HepG2 (cell line): ENCODE results near the gene RMI1. TPM values are rescaled to one million over a fixed set of nuclear protein-coding genes. Genes with fewer than 3 reads are reported as not detected.
A peak's percentile ranks its signal among the peaks of the same experiment; 100 is the strongest.

Source experiments
- BORCS8-MEF2B ChIP-seq: sonication (generic); formaldehyde crosslinking; IDR thresholded peaks from 2 replicates; pipeline ENCODE4 v1.8.0; 2022; ENCODE audit warnings: mild to moderate bottlenecking, missing genetic modification reagents
- EHMT2 ChIP-seq: fragments of 200-600 bp; sonication (generic); IDR thresholded peaks from 2 replicates; pipeline ENCODE4 v1.7.0; 2017; ENCODE audit warnings: antibody characterized with exemption, low read depth, low read length, borderline replicate concordance
- GATA4 ChIP-seq: sonication (generic); IDR thresholded peaks from 2 replicates; pipeline ENCODE4 v1.6.1; 2016; ENCODE audit warnings: antibody characterized with exemption, low read depth, borderline replicate concordance
- GATAD2A ChIP-seq: IDR thresholded peaks from 2 replicates; pipeline ENCODE4 v1.6.1; 2016
- IKZF5 ChIP-seq: IDR thresholded peaks from 2 replicates; pipeline ENCODE4 v1.6.1; 2018; ENCODE audit warnings: missing genetic modification reagents, mild to moderate bottlenecking, missing compliant biosample characterization
- KDM5A ChIP-seq: fragments of 200-600 bp; sonication (generic); IDR thresholded peaks from 2 replicates; pipeline ENCODE4 v1.7.0; 2018; ENCODE audit warnings: antibody characterized with exemption, mild to moderate bottlenecking, low read length, borderline replicate concordance
- MYNN ChIP-seq: sonication (generic); formaldehyde crosslinking; IDR thresholded peaks from 2 replicates; pipeline ENCODE4 v1.4.0; 2020; ENCODE audit warnings: mild to moderate bottlenecking, low read depth, missing genetic modification reagents
- NCOA1 ChIP-seq: sonication (generic); formaldehyde crosslinking; IDR thresholded peaks from 2 replicates; pipeline ENCODE4 v1.9.0; 2021; ENCODE audit warnings: missing genetic modification reagents
- NFKB2 ChIP-seq: sonication (generic); formaldehyde crosslinking; IDR thresholded peaks from 2 replicates; pipeline ENCODE4 v1.4.0; 2020; ENCODE audit warnings: missing genetic modification reagents, borderline replicate concordance
- NFKBIZ ChIP-seq: IDR thresholded peaks from 2 replicates; pipeline ENCODE4 v1.6.1; 2018; ENCODE audit warnings: missing genetic modification reagents, missing compliant biosample characterization
- NR1H2 ChIP-seq: sonication (generic); formaldehyde crosslinking; IDR thresholded peaks from 2 replicates; pipeline ENCODE4 v1.8.1; 2022; ENCODE audit warnings: low read depth, missing genetic modification reagents, borderline replicate concordance
- NR2F1 ChIP-seq, 2 experiments: fragments of 450-650 bp in 1 of 2; formaldehyde crosslinking in 1 of 2; IDR thresholded peaks; 2 replicates each; pipeline versions ENCODE4 v1.5.0 to v1.6.1; 2016 to 2020; ENCODE audit warnings: mild to moderate bottlenecking in 1 of 2, missing compliant biosample characterization in 1 of 2, missing genetic modification reagents in 1 of 2, moderate library complexity in 1 of 2
- POLR2AphosphoS2 ChIP-seq: IDR thresholded peaks from 2 replicates; pipeline ENCODE4 v1.6.1; 2011; ENCODE audit warnings: low read depth, low read length, improper control_type of control experiment
- PRMT3 ChIP-seq: sonication (generic); formaldehyde crosslinking; IDR thresholded peaks from 2 replicates; pipeline ENCODE4 v1.8.1; 2022; ENCODE audit warnings: low read depth, mild to moderate bottlenecking, moderate library complexity, missing genetic modification reagents, borderline replicate concordance
- SMARCE1 ChIP-seq: fragments of 450-650 bp; IDR thresholded peaks from 2 replicates; pipeline ENCODE4 v1.6.1; 2017; ENCODE audit warnings: borderline replicate concordance
- ZC3H13 ChIP-seq: sonication (generic); formaldehyde crosslinking; IDR thresholded peaks from 2 replicates; pipeline ENCODE4 v1.8.1; 2023; ENCODE audit warnings: mild to moderate bottlenecking, missing genetic modification reagents, moderate library complexity
- ZNF235 ChIP-seq: sonication (generic); formaldehyde crosslinking; IDR thresholded peaks from 2 replicates; pipeline ENCODE4 v1.8.1; 2023; ENCODE audit warnings: mild to moderate bottlenecking, missing genetic modification reagents, borderline replicate concordance
- ZNF564 ChIP-seq: sonication (generic); formaldehyde crosslinking; IDR thresholded peaks from 2 replicates; pipeline ENCODE4 v1.8.1; 2023; ENCODE audit warnings: mild to moderate bottlenecking, missing genetic modification reagents
- ZSCAN20 ChIP-seq: sonication (generic); formaldehyde crosslinking; IDR thresholded peaks from 2 replicates; pipeline ENCODE4 v1.4.0; 2020; ENCODE audit warnings: missing genetic modification reagents, mild to moderate bottlenecking, borderline replicate concordance
- polyA plus RNA-seq, 8 experiments: library from polyadenylated mRNA; depleted of rRNA in 3 of 8; stranded (reverse) in 7 of 8; unstranded in 1 of 8; fragments of >200 nt; fragmentation: Illumina TruSeq in 4 of 8; extraction: Trizol in 4 of 8; gene quantifications; 2 replicates each; pipeline versions ENCODE4 v1.2.1 to v1.2.3, GENCODE V29; 2011 to 2016; ENCODE audit warnings: low read depth in 4 of 8, missing spikeins in 1 of 8, mixed read lengths in 1 of 8; ENCODE audit not compliant: insufficient read depth in 1 of 8
- total RNA-seq, 5 experiments: library from RNA; depleted of rRNA; stranded (reverse); fragments of >200 nt; fragmentation: Illumina TruSeq; extraction: Trizol; gene quantifications; 2 replicates each; pipeline ENCODE4 v1.2.3, GENCODE V29; 2016; ENCODE audit warnings: low read depth in 1 of 5
- TF ChIP-seq, protein P1 (sequence below): sonication (generic); formaldehyde crosslinking; IDR thresholded peaks from 2 replicates; pipeline ENCODE4 v1.8.0; 2022; ENCODE audit warnings: mild to moderate bottlenecking, missing genetic modification reagents
- TF ChIP-seq, protein P2 (sequence below): sonication (generic); formaldehyde crosslinking; IDR thresholded peaks from 2 replicates; pipeline ENCODE4 v1.8.0; 2022; ENCODE audit warnings: mild to moderate bottlenecking, missing genetic modification reagents, borderline replicate concordance
- TF ChIP-seq, protein P3 (sequence below): sonication (generic); formaldehyde crosslinking; IDR thresholded peaks from 2 replicates; pipeline ENCODE4 v1.8.1; 2022; ENCODE audit warnings: low read depth, mild to moderate bottlenecking, missing genetic modification reagents

Gene RMI1
- total and polyA plus RNA-seq, 2 of the 13 experiments (the other 11 are each of a cell fraction or from before 2014, with no cell fraction given), result 0.54 to 3.7 TPM

DNA sequence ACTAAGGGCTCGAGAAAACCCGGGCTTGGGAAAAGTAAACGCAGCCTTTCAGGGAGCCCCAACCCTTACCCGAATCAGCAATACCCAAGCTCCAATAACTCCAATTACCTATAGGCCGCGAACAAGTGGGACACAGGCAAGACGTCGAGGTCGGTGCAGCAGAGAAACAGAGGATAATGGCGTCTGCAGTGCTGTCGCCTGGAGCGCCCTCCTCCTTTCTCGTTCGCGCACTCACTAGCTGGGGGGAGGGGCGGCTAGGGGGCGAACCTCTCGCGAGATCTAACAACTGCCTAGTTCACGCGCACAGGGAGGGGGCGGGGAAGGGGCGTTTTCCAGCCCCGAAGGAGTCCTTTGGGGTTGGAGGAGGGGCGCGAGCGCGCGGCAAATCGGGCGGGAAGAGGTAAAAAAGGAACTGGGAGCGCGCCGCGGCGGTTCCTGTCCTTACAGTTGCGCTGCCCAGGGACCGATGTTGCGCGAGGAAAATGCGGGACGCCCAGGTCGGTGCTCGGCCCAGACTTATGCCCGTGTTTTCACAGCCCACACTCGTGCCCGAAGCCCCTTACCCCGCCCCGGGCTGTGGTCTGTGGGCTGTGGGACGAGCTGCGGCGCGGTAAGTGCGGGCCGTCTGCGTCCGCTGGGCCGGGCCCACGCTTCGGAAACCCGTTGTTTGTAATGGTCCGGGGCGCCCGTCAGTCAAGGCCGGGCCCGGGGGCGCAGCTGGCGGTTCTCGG, at the start of gene RMI1 (continued):
- TF ChIP-seq, protein P1, sequence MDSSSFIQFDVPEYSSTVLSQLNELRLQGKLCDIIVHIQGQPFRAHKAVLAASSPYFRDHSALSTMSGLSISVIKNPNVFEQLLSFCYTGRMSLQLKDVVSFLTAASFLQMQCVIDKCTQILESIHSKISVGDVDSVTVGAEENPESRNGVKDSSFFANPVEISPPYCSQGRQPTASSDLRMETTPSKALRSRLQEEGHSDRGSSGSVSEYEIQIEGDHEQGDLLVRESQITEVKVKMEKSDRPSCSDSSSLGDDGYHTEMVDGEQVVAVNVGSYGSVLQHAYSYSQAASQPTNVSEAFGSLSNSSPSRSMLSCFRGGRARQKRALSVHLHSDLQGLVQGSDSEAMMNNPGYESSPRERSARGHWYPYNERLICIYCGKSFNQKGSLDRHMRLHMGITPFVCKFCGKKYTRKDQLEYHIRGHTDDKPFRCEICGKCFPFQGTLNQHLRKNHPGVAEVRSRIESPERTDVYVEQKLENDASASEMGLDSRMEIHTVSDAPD (CRISPR knock-in tag), result no peak
- TF ChIP-seq MYNN (0 out of 2 replicates have a peak, but pooled peaks have one; percentile 25), ZSCAN20 (peak; percentile 34; the same call in 1 of the 2 replicates), KDM5A (peak; percentile 83; the same call in 1 of the 2 replicates), IKZF5 (peak; percentile 69), NR2F1 (CRISPR knock-in tag; IDR thresholded peaks at IDR 0.05) (0 out of 4 replicates have a peak, but pooled peaks of 1 of the 2 experiments have one; percentile 23), BORCS8-MEF2B (CRISPR knock-in tag) (0 out of 2 replicates have a peak, but pooled peaks have one; percentile 15), NCOA1 (CRISPR knock-in tag) (peak; percentile 95), NFKBIZ (CRISPR knock-in tag) (no peak), GATA4 (0 out of 2 replicates have a peak, but pooled peaks have one; percentile 53), NFKB2 (CRISPR knock-in tag) (peak; percentile 58), GATAD2A (CRISPR knock-in tag) (0 out of 2 replicates have a peak, but pooled peaks have one; percentile 17), ZNF235 (0 out of 2 replicates have a peak, but pooled peaks have one; percentile 72), SMARCE1 (no peak), PRMT3 (CRISPR knock-in tag) (no peak), ZNF564 (CRISPR knock-in tag) (no peak; the same call in 1 of the 2 replicates), ZC3H13 (CRISPR knock-in tag) (peak; percentile 82; the same call in 1 of the 2 replicates), POLR2AphosphoS2 (peak; percentile 91; the same call in 1 of the 2 replicates), EHMT2 (no peak), NR1H2 (CRISPR knock-in tag) (no peak)
- TF ChIP-seq, protein P2, sequence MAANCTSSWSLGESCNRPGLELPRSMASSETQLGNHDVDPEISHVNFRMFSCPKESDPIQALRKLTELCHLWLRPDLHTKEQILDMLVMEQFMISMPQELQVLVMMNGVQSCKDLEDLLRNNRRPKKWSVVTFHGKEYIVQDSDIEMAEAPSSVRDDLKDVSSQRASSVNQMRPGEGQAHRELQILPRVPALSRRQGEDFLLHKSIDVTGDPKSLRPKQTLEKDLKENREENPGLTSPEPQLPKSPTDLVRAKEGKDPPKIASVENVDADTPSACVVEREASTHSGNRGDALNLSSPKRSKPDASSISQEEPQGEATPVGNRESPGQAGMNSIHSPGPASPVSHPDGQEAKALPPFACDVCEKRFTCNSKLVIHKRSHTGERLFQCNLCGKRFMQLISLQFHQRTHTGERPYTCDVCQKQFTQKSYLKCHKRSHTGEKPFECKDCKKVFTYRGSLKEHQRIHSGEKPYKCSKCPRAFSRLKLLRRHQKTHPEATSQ (CRISPR knock-in tag), result peak; percentile 28; the same call in 1 of the 2 replicates
- TF ChIP-seq, protein P3, sequence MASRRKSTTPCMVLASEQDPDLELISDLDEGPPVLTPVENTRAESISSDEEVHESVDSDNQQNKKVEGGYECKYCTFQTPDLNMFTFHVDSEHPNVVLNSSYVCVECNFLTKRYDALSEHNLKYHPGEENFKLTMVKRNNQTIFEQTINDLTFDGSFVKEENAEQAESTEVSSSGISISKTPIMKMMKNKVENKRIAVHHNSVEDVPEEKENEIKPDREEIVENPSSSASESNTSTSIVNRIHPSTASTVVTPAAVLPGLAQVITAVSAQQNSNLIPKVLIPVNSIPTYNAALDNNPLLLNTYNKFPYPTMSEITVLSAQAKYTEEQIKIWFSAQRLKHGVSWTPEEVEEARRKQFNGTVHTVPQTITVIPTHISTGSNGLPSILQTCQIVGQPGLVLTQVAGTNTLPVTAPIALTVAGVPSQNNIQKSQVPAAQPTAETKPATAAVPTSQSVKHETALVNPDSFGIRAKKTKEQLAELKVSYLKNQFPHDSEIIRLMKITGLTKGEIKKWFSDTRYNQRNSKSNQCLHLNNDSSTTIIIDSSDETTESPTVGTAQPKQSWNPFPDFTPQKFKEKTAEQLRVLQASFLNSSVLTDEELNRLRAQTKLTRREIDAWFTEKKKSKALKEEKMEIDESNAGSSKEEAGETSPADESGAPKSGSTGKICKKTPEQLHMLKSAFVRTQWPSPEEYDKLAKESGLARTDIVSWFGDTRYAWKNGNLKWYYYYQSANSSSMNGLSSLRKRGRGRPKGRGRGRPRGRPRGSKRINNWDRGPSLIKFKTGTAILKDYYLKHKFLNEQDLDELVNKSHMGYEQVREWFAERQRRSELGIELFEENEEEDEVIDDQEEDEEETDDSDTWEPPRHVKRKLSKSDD (CRISPR knock-in tag), result 0 out of 2 replicates have a peak, but pooled peaks have one; percentile 33
